GM19467 (cell line): Measurements from ENCODE around the gene DNAH14.
"Not testable (repeated sequence)": the region's sequence is repeated elsewhere in the genome, so short reads cannot be mapped to it uniquely, and the experiment has no call there.

Source experiments
- ATAC-seq: cut with Tn5 transposase; IDR thresholded peaks from one replicate; pipeline ENCODE4 v1.9.1; 2021; ENCODE audit warnings: mild to moderate bottlenecking, moderate library complexity; ENCODE audit not compliant: unreplicated experiment

DNAH14 gene

DNA sequence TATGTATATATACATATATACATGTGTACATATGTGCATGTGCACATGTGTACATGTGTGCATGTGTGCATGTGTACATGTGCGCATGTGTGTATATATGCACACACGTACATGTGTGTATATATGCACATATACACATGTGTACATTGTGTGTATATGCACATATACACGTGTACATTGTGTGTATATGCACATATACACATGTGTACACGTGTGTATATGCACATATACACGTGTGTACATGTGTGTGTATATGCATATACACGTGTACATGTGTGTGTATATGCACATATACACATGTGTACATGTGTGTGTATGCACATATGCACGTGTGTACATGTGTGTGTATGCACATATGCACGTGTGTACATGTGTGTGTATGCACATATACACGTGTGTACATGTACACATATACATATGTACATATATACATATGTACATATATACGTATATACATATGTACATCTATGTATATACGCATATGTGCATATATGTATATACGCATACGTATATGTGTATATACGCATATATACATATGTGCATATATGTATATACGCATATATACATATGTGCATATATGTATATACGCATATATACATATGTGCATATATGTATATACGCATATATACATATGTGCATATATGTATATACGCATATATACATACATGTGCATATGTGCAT is 405.8 kb downstream of the DNAH14 start:
- ATAC-seq: not testable (repeated sequence)

DNA sequence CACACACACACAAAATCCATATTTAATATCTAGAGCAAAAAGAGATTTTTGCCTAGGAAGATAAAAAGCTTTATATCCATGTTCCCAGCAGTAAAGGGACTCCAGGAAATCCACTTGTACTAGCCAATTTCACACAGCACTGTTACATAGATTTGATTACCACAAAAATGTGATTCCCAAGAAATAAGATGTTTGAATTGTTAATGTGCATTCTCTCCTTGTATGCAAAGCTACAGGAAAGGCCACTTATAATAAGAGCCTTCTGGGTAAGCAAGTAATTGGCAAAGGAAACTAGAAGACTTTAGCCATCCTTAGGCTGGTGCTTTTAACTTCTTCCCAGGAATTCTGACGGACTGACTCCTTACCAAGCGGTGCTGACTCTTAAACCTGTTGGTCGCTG is 409.1 kb downstream of the DNAH14 start:
- ATAC-seq: no peak

DNA sequence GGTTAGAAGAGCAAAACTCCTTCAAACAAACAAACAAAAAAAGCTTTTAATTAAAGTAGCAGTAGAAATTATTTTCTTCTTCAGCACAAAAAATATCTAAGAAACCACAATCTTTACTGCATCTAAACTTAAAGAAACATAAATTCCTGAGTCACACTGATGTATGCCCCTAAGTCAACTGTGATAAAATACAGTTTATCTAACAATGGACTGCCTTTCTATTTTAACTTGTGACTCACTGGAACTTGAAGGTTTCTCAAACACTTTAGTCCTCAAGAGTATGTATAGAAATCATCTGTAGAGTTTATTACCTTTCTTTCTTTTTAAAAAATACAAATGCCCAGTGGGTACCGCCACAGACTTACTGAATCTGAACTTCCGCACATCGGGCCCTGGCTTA is 412.2 kb downstream of the DNAH14 start:
- ATAC-seq: no peak

DNA sequence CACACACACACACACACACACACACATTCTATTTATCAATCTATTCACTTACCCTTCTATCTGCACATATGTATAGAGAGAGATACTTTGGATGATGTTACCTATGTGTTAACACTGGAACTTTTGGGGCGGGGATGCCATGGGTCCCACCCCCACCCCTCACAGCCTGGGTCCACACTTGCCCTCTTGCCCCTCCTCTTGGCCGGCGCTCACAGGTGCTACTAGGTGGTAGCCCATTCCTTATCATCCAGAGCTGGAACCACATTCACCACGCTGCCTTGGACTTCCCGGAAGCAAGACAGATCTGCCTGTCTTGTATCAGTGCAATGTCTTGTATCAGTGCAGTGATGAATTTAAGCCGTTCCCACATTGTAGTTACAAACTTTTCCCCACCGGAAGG is 413.2 kb downstream of the DNAH14 start:
- ATAC-seq: no peak

DNA sequence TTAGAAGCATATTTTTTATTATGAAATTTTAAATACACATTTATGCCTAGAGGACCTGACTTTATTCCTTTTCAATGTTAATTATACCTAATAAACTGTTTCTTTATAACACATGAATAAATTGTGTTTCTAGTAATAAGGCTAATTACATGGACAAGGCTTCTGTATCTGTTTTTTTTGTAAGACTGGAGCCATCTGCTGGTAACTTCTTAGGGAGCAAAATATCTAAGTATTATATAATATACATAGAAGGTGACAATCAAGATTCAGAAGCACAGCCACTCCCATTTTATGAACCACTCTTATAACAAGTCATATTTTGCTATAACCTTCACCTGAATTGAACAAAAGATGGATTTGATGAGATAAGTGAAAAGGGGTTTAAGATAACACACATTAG is 414.1 kb downstream of the DNAH14 start:
- ATAC-seq: no peak

DNA sequence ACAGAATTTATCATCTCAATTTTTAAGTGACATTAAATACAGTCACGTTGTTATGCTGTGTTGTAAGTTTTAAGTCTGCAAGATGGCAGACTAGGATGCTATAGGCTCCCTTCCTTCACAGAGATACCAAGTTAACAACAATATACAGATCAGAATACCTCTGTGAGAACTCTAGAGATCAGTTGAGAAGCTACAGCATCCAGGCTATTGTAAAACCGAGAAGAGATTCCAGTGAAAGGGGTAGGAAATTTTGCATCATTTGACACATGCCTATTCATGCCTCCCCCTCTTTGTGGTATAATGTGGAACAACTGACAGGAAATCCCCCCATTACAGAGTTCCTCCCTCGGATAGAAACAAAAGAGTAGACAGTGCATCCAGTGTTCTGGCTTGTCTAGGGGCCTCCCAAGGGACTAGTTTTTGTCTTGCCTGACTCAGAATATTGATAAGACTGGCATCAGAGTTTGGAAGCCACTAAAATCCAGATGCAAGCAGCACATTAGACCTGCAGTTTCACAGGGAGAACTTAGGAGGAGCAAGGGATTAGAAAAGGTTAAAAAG is 417.7 kb downstream of the DNAH14 start:
- no peak for ATAC-seq

DNA sequence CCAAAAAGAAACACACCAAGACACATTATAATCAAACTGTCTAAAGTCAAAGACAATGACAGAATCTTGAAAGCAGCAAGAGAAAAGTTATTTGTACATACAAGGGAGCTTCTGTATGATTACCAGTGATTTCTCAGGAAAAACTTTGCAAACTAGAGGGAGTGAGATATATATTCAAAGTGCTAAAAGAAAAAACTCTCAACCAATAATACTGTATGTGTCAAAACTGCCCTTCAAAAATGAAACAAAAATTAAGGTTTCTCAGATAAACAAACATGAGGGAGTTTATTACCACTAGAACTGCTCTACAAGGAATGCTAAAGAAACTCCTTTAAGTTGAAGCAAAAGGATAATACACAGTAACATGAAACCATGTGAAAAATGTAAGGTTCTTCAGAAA is 418.9 kb downstream of the DNAH14 start:
- ATAC-seq: no peak

DNA sequence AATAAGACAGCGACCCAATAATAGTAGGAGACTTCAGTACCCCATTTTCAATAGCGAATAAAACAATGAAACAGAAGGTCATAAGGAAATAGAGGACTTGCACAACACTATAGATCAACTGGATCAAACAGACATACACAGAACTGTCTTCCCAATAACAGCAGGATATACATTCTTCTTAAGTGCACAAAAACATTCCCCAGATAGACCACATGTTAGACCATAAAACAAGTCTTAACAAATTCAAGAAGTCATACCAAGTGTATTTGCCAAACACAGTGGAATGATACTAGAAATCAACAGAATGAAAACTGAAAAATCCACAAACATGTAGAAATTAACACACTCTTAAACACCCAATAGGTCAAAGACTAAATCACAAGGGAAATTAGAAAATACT is 420.4 kb downstream of the DNAH14 start:
- no peak for ATAC-seq

- ATAC-seq: no peak
These were observed 421.4 kb downstream of the DNAH14 start for GRCh38 chr1:225350872-225351271.

GRCh38 chr1:225354906-225355305 is 425.4 kb downstream of the DNAH14 start:
- no peak for ATAC-seq

GRCh38 chr1:225355863-225356262 is 426.4 kb downstream of the DNAH14 start:
- ATAC-seq: no peak

GRCh38 chr1:225360119-225360518 is 430.6 kb downstream of the DNAH14 start:
- ATAC-seq: no peak

- ATAC-seq: no peak
These were observed 431.7 kb downstream of the DNAH14 start for GRCh38 chr1:225361176-225361575.

DNA sequence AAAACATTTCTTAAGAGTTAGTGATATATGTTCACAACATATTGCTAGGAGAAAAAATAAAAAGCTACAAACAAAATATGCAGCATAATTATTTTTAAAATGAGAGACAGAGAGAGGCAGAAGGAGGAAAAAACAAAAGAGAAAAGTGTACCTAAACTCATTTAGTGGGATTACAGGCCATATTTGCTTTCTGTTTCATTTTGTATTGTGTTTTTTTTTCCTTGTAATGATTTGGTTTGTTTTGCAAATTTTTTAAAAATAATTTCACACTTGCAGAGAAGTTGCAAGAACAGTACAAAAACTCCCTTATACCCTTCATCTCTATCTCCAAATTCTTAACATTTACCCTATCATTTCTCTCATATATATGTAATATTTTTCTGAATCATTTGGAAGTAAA is 433.3 kb downstream of the DNAH14 start:
- no peak for ATAC-seq

DNA sequence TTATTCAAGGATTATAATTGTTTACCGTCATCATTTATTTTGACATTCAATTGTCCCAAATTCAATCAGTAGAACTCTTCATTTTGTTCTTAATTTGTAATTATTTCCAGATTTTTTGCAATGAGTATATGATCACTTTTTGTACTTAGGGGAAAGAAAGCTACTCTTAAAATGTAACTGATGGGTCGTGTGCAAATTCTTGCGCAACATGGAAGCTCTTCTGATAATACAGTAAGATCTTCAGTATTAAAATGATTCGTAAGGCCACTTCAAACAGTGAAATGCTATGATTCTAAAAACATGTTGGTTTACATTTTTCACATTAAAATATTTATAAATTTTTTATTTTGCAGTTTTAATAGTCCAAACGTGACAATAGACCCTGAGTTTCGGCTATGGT is 435.0 kb downstream of the DNAH14 start:
- ATAC-seq: no peak

DNA sequence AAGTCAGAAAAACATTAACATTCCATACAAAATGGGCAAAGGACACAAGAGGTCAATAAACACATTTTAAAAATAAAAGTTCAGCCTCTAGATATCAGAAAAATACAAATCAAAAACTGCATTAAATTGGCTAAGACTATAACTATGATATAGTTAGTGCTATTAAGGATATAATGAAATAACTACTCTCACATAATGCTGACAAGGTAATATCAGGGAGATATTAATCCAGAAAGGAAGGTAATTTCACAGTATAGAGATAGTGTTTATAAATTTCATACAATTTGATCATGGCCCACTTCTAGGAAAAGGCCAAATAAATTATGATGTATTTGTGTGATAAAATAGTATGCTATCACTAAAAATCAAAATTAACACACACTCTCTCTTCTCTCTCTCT is 436.5 kb downstream of the DNAH14 start:
- no peak for ATAC-seq

DNA sequence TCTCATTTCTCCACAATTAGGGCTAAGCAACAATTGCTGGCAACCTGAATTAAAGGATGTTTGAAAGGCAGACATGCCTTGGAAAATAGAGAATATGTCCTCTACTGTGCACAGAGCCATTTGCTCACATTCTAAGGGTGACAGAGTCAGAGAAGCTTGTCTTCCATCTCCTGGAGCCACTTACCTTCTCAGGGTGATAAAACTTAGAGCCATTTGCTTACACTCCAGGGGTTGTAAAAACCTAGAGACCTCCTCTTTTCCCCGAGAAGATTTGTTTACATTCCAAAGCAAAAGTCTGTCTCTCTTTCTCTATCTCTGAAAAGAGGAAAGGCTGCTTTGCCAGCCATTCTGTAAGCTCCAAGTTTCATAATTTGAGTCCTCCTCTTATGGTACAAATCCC is 437.1 kb downstream of the DNAH14 start:
- ATAC-seq: no peak

DNA sequence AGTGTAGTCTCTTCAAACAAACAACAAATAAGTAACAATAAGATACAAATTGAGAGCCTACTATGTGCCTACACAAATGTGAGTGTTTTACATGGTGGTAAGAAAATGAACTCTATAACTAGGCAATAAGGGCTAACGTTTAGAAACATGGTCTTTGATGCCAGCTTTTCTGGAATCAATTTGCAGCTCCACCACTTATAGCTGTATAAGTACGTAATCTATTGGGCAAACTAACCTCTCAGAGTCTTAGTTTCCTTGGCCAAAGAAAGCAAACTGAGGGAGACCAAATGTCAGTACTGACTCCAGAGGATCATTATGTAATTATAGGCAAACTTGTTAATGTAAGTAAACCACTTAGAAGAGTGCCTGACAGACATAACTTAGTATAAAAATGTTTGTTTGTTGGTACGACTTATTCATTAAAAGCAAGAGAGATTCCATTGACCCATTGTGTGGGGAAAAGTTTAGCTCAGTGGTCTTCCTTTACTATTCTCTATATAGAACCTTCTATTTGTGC is 438.6 kb downstream of the DNAH14 start:
- ATAC-seq: no peak

DNA sequence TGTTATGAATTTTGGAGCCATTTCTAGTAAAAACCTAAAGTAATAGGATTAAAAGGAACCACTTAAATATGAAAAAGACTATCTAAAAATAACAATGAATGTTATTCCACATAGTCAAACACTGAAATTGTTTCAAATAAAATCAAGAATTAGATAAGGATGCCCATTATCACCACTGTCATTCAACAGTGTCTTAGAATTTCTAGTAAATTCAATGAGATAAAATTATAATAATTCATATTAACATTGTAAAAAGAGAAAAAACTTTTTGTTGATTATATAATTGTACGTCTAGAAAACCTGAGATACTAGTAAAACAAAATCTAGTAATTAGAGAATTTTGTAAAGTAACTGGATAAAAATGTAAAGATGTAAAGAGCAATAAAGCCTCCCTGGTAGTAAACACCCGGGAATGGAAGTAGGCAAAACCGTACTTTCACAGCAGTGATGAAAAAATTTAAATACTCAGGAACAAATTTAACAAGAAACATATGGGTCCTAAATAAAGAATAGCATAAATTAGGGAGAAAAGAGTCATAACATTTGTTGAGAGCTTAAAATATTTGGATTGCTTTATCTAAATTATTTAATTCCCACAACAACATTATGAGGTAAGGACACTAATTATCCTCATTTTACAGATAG is 442.0 kb downstream of the DNAH14 start:
- no peak for ATAC-seq

DNA sequence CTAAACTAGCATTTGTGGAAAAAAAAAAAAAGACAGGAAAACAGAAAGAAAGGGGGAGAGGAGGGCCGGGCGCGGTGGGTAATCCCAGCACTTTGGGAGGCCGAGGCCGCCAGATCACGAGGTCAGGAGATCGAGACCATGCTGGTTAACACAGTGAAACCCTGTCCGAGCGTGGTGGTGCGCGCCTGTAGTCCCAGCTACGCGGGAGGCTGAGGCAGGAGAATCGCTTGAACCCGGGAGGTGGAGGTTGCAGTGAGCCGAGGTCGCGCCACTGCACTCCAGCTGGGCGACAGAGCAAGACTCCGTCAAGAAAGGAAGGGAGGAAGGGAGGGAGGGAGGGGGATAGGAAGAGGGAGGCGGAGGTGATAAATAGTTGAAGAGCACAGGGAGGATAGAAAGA is 443.7 kb downstream of the DNAH14 start:
- ATAC-seq: no peak

GRCh38 chr1:225374996-225375395 is 445.5 kb downstream of the DNAH14 start:
- ATAC-seq: no peak

DNA sequence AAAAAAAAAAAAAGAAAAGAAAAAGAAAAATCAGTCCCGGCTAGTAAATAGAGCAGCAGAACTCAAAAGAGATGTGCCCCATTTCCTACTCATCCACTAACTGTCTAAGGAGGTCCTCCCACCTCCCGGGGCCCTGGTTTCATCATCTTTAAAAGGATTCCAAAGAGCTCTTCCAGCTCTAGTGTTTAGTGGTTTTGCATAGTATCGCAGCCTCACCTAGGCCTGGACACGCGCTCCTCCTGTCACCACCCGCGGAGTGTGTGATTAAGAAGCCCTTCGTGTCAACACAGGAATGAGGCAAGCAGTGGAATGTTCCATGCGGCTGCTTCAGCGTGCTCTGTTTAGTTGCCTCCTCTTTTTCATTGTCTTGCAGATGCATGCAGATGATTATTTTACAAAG is 449.4 kb downstream of the DNAH14 start:
- no peak for ATAC-seq
